Measurements from ENCODE around the gene LYST. TPM values are rescaled to one million over a fixed set of nuclear protein-coding genes. Genes with fewer than 3 reads are reported as not detected.

LYST gene
- total and polyA plus RNA-seq, 2 donors (not counting 3 experiments of a cell fraction or from before 2014, with no cell fraction given) = 3.1 to 9.6 TPM

GRCh38 chr1:235726557-235726956 is 140.1 kb downstream of the LYST start:
- Histone ChIP-seq H4K20me1 (replicated peaks; ENCODE audit: control insufficient read depth, extremely low read depth, insufficient read depth, low read length) (no peaks in the 10 kb centered on the region), H3K4me2 (ENCODE audit: insufficient read depth, low read length) (no peak overlapping the region), H2AFZ (ENCODE audit: low read depth, low read length) (no peak overlapping the region), H3K9me1 (replicated peaks; ENCODE audit: control insufficient read depth, extremely low read depth, insufficient read depth, low read length) (no peaks in the 10 kb centered on the region), H3K4me1 (ENCODE audit: control insufficient read depth, extremely low read depth, insufficient read depth, low read length) (no peaks in the 10 kb centered on the region), H3K9me3 (replicated peaks; ENCODE audit: control insufficient read depth, insufficient read depth, low read length) (no peaks in the 10 kb centered on the region), H3K4me3 (replicated peaks in 1 of 3; ENCODE audit: insufficient read depth in 1 of 3, low read depth in 1 of 3, low read length in 3 of 3) (no peak overlapping the region), H3K27ac (ENCODE audit: insufficient read depth, low read depth, low read length) (no peak overlapping the region), H3K27me3 (ENCODE audit: control insufficient read depth in 2 of 2, insufficient read depth in 2 of 2, low read length in 2 of 2) (no peaks in the 10 kb centered on the region), H3K79me2 (ENCODE audit: control insufficient read depth, insufficient read depth, low read length) (no peaks in the 10 kb centered on the region), H3K36me3 (ENCODE audit: control insufficient read depth in 2 of 2, extremely low read depth in 1 of 2, insufficient read depth in 2 of 2, low read length in 2 of 2) (no peaks in the 10 kb centered on the region), H3K9ac (replicated peaks; ENCODE audit: extremely low read depth, insufficient read depth, low read length) (no peak overlapping the region)
- dilution Hi-C loops (cut with MboI; ENCODE audit: extremely low pct_ligation_motif_present, low sequenced_read_pairs) (no loop called here), intact Hi-C loops (cut with micrococcal nuclease) (no loop called here)
- ChIA-PET CTCF (interaction anchor here (1.2 kb wide), 1 partner anchor 213 kb away, joined by 3 read pairs; no protein-coding TSS in a partner anchor), POLR2A (no interaction called here)
- BruUV-seq (replicated peaks) = no TSS peak
- no peak for FAIRE-seq
- TF ChIP-seq POLR2AphosphoS5 (IDR thresholded peaks at IDR 0.05; ENCODE audit: insufficient read depth, low read depth, low read length) = no peak
- DNase-seq (ENCODE audit: low read depth, low spot score) = no peak

DNA sequence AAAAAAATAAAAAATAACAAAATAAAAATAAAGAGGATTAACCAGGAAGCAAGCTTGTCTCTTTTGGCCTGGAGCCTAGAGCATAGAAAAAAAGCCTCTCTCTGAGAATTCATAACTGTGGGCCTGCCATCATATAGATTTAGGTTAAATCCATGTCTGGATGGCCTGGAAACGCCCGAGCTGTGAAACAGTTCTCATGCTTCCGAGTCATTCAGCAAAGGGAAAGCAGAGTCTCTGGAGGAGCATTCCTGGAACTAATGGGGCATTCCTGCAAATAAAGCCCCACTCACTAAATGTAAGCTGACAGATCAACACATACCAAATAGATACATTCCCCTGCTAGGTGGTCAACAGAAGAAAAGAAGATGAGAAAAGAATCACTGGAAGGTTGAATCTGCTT is 141.3 kb downstream of the LYST start:
- H3K79me2 ChIP-seq (ENCODE audit: control insufficient read depth, insufficient read depth, low read length) = no peaks in the 10 kb centered on the region
- no peak for TF ChIP-seq EZH2 (IDR thresholded peaks at IDR 0.05; ENCODE audit: borderline replicate concordance, low read depth, low read length, severe bottlenecking)
- TF ChIP-seq, protein P1, sequence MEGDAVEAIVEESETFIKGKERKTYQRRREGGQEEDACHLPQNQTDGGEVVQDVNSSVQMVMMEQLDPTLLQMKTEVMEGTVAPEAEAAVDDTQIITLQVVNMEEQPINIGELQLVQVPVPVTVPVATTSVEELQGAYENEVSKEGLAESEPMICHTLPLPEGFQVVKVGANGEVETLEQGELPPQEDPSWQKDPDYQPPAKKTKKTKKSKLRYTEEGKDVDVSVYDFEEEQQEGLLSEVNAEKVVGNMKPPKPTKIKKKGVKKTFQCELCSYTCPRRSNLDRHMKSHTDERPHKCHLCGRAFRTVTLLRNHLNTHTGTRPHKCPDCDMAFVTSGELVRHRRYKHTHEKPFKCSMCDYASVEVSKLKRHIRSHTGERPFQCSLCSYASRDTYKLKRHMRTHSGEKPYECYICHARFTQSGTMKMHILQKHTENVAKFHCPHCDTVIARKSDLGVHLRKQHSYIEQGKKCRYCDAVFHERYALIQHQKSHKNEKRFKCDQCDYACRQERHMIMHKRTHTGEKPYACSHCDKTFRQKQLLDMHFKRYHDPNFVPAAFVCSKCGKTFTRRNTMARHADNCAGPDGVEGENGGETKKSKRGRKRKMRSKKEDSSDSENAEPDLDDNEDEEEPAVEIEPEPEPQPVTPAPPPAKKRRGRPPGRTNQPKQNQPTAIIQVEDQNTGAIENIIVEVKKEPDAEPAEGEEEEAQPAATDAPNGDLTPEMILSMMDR (IDR thresholded peaks at IDR 0.05; ENCODE audit: extremely low read depth in 1 of 2, insufficient read depth in 1 of 2, low read depth in 1 of 2, low read length in 2 of 2) = no peak
- no peak for TF ChIP-seq JUN (IDR thresholded peaks at IDR 0.05; ENCODE audit: borderline replicate concordance, insufficient read depth, insufficient read length, low read depth)
- TF ChIP-seq GATA2 (IDR thresholded peaks at IDR 0.05; ENCODE audit: insufficient read depth, insufficient read length, low read depth, low read length) = no peak
- TF ChIP-seq POLR2A (IDR thresholded peaks at IDR 0.05; ENCODE audit: low read depth, low read length) = no peak
- no peaks in the 10 kb centered on the region for H3K9me1 ChIP-seq (replicated peaks; ENCODE audit: control insufficient read depth, extremely low read depth, insufficient read depth, low read length)
- H3K4me1 ChIP-seq (ENCODE audit: control insufficient read depth, extremely low read depth, insufficient read depth, low read length) = no peaks in the 10 kb centered on the region
- FAIRE-seq (no peak), DNase-seq (ENCODE audit: low read depth, low spot score) (no peak)
- intact Hi-C loops (cut with micrococcal nuclease) = no loop called here
- H2AFZ ChIP-seq (ENCODE audit: low read depth, low read length) = no peak overlapping the region
- no TSS peak for BruUV-seq (replicated peaks)
- no peak overlapping the region for H3K4me3 ChIP-seq (replicated peaks in 1 of 3; ENCODE audit: insufficient read depth in 1 of 3, low read depth in 1 of 3, low read length in 3 of 3)
- no peaks in the 10 kb centered on the region for H3K9me3 ChIP-seq (replicated peaks; ENCODE audit: control insufficient read depth, insufficient read depth, low read length)
- no peaks in the 10 kb centered on the region for H3K27me3 ChIP-seq (ENCODE audit: control insufficient read depth in 2 of 2, insufficient read depth in 2 of 2, low read length in 2 of 2)
- no peak overlapping the region for H3K9ac ChIP-seq (replicated peaks; ENCODE audit: extremely low read depth, insufficient read depth, low read length)
- no peaks in the 10 kb centered on the region for H4K20me1 ChIP-seq (replicated peaks; ENCODE audit: control insufficient read depth, extremely low read depth, insufficient read depth, low read length)
- dilution Hi-C loops (cut with MboI; ENCODE audit: extremely low pct_ligation_motif_present, low sequenced_read_pairs) = no loop called here
- ChIA-PET POLR2A (no interaction called here), CTCF (interaction anchor here (1.4 kb wide), 1 partner anchor 10 kb away, joined by 3 read pairs; no protein-coding TSS in a partner anchor)
- no peak overlapping the region for H3K27ac ChIP-seq (ENCODE audit: insufficient read depth, low read depth, low read length)
- no peaks in the 10 kb centered on the region for H3K36me3 ChIP-seq (ENCODE audit: control insufficient read depth in 2 of 2, extremely low read depth in 1 of 2, insufficient read depth in 2 of 2, low read length in 2 of 2)
- no peak overlapping the region for H3K4me2 ChIP-seq (ENCODE audit: insufficient read depth, low read length)
